HG02970 (cell line): ENCODE measurements around the gene PACSIN1.

Experiments used
- ATAC-seq: cut with Tn5 transposase; IDR thresholded peaks from one replicate; pipeline ENCODE4 v1.9.1; 2021; ENCODE audit warnings: mild to moderate bottlenecking, moderate library complexity, moderate number of reproducible peaks; ENCODE audit not compliant: unreplicated experiment, low FRiP score

The PACSIN1 gene

GRCh38 chr6:34540222-34540621 lies 74.3 kb downstream of the PACSIN1 start:
- ATAC-seq, result no peak

GRCh38 chr6:34540841-34541240 lies 75.0 kb downstream of the PACSIN1 start:
- no peak for ATAC-seq

DNA sequence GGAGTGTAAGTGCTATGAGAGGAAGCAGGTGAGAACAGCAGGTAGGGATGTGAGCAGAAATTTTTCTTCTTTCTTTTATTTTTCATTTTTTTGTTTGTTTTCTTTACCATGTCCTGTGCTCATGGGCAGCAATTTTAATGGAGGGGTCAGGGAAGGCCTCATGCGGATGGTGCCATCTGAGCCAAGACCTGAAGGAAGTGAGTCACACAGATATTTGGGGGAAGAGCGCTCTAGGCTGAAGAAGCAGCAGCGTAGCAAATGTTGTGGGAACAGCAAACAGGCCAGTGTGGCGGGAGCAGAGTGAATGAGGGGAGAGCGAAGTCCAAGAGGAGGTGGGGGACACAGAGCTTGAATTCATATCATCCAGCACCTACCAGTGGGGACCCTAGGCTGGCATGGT lies 77.5 kb downstream of the PACSIN1 start:
- ATAC-seq, result no peak

DNA sequence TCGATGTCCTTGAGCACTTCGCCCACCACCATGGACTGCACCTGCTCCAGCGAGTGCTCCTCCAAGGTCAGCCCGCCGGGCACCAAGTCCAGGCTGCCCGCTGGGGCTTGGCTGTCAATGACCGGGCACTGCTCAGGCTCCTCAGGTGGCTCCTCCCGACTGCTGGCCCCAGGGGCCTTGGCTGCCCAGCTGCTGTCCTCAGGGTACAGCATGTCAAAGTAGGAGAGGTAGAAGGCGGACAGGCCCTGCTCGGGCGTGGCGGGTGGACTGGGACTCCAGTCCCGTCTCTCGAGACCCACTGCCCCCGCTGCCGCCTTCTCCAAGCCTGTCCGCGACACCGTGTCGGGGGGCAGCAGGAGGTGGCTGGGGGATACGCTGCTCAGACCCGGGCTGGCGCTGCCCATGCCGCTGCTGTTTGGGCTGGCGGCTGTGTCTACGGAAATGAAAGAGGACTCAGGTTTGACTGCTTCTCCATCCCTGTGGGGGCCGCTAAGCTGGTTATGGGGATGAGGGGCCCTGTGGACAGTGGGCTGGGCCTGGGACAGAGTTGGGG lies 78.3 kb downstream of the PACSIN1 start:
- no peak for ATAC-seq

GRCh38 chr6:34544776-34545471 lies 79.0 kb downstream of the PACSIN1 start:
- ATAC-seq, result no peak

GRCh38 chr6:34546551-34547321 lies 80.9 kb downstream of the PACSIN1 start:
- no peak for ATAC-seq

DNA sequence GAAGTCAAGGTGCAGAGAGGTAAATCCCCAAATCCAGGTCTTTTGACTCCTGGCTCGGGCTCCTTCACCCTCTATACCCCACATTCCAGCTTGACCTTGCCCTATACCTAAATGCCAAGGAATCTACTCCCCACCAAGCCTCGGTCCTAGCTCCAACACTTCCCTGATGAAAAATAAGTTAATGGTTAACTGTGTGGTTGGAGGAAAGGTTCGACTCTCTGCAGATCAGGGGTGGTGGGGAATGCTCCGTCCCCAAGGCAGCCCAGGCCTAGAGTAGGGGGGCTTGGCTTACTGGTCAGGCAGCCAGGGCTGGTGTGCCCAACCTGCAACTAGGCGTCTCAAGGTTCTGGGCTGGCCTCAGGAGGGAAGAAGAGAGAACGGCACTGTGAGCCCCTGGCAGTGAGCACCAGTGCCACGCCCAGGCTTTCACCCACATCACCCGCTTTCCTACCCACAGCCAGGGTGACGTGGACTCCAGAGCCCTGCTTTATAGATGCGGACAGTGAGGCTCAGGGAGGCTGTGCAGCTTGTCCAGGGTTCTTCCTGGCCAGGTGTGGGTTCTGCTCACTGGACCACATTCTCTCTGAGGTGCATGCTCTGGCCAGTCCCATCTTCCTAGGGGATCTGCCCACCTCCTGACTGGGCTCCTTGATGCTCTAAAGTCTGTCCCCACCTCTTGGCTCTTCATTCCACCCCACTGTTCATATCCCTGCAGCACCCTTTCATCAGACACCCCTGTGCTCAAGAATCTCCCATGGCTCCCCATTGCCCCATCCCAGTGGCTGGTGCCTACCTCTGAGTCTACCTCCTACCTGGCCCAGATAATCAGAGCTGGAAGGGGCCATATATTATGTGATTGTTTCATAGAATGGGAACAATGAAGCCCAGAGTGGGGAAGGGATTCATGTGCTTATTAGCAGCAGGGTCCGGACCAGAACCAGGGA lies 82.1 kb downstream of the PACSIN1 start:
- no peak for ATAC-seq

DNA sequence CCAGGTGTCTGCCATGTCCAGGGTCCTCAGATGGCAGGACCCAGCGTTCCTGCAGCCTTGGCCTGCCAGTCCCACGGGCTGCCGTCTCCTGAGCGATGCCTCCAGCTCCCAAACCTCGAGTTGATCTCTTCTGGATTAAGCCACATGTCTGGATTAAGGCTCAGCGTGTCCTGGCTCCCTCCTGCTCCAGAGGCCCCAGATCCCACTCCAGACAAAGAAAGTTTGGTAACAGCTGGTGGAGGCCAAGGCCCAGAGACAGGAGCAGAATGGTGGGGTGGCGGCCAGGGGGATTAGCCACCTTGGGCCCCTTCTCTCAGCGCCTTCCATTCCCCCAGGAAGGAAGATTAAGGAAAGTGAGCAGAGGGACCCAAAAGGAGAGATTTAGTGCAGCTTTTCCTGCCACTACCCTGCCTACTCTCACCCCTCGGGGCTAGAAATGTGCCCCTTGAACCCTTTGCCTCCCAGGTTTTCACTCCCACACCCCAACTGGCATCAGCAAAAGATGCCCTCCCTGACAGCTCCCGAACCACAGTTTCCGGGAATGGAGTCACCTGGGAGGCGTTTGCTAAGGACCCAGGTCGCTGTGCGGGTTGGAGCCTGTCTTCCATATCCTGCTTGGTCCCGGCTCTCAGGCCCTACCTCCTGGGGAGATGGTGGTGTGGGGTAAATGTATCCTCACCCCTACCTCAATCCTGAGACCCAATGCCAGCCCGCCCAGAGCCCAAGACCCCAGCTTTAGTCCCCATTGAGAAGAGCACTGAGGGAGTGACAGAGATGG lies 83.3 kb downstream of the PACSIN1 start:
- ATAC-seq, result no peak

- no peak for ATAC-seq
Measured at GRCh38 chr6:34549804-34550202, 83.9 kb downstream of the PACSIN1 start.

GRCh38 chr6:34551720-34552119 lies 85.8 kb downstream of the PACSIN1 start:
- ATAC-seq, result no peak

GRCh38 chr6:34552620-34553019 lies 86.7 kb downstream of the PACSIN1 start:
- ATAC-seq, result no peak

GRCh38 chr6:34553146-34553545 lies 87.3 kb downstream of the PACSIN1 start:
- no peak for ATAC-seq

GRCh38 chr6:34553750-34554149 lies 87.9 kb downstream of the PACSIN1 start:
- no peak for ATAC-seq

GRCh38 chr6:34554291-34555006 lies 88.6 kb downstream of the PACSIN1 start:
- ATAC-seq, result no peak

GRCh38 chr6:34555007-34555322 lies 89.1 kb downstream of the PACSIN1 start:
- ATAC-seq, result no peak

DNA sequence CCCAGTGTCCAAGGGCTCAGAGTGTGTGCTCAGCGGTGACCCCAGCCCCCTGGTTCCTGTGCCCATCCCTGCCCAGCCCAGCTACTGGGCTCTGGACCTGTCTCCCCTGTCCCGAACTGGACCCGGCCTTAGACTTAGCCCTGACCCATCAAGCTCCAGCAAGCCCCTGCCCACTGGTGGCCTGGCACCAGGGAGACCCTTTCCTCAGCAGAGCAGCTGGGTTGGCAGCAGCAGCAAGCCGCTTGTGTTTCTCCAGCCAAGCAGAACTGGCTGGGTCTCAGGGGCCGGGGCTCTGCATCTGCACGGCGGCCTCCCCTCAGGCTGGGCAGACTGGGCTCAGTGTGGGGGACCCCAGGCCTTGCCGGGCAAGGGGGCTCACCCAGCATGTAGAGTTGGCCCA lies 89.5 kb downstream of the PACSIN1 start:
- ATAC-seq, result no peak

DNA sequence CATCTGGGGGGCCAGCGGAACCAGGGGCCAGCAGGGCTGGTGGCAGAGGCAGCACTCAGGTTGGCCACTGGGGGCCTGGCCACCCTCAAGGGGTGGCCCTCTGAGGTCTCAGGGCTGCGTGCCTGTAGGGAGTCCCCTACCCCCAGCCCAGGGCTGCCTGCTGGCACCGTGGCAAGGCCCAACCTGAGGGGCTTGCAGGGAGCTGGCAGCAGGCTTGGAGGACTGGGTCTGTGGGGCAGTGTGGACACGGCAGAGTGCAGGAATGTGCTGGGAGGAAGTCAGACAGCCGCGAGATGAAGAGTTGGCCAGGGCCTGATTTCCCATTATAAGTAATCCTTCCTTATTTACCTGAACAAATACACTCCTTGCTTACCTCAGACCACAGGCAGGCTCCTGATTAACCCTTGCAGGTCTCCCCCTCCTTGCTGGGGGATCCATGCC lies 90.2 kb downstream of the PACSIN1 start, which contains the start of gene SPDEF:
Gene SPDEF, minus strand, starts transcription at position 299 of the 441 bp plus-strand sequence. CDS start 11,874 bp downstream, outside the sequence.
- no peak for ATAC-seq

GRCh38 chr6:34556493-34556892 lies 90.6 kb downstream of the PACSIN1 start:
- no peak for ATAC-seq

DNA sequence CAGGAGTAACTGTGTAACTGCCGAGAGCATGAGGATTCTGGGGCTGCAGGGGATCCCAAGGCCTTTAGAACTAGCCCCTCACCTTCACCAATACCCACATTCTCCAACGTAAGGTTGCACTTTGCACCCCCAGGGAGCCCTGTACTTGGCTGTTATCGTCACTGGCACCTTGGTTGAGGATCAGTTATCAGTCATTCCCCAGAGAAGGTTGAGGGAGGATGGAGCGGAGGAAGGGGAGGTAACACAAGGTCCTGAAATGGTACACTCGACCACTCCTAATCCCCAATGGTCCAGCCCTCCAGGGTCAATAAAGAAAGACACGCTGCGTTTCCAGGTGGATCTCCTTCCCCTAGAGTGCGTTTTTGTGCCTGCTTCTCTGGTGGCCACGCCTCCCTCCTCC lies 91.4 kb downstream of the PACSIN1 start:
- no peak for ATAC-seq
